SK-N-SH (cell line): ENCODE results near the gene CAPSL.

Experiments used
- CTCF ChIP-seq: fragments of 200-600 bp; sonication (generic); IDR thresholded peaks from 2 replicates; pipeline ENCODE4 v1.6.1; 2017; ENCODE audit warnings: antibody characterized with exemption, mild to moderate bottlenecking, moderate library complexity
- FOXJ3 ChIP-seq: sonication (generic); formaldehyde crosslinking; IDR thresholded peaks from 2 replicates; pipeline ENCODE4 v1.5.1; 2020; ENCODE audit warnings: mild to moderate bottlenecking, missing genetic modification reagents
- GATA2 ChIP-seq: sonication (generic); formaldehyde crosslinking; IDR thresholded peaks from 2 replicates; pipeline ENCODE4 v1.5.0; 2020; ENCODE audit warnings: mild to moderate bottlenecking, missing genetic modification reagents
- JUND ChIP-seq: IDR thresholded peaks from 2 replicates; pipeline ENCODE4 v1.4.0; 2012
- MXI1 ChIP-seq: IDR thresholded peaks from 2 replicates; pipeline ENCODE4 v1.6.1; 2012; ENCODE audit warnings: mild to moderate bottlenecking, low read depth, low read length, improper control_type of control experiment
- NRF1 ChIP-seq: IDR thresholded peaks from 2 replicates; pipeline ENCODE4 v1.6.1; 2012; ENCODE audit warnings: low read depth, mild to moderate bottlenecking, low read length
- POLR2AphosphoS5 ChIP-seq: IDR thresholded peaks from 2 replicates; pipeline ENCODE4 v1.6.1; 2012; ENCODE audit warnings: low read depth, low read length
- SMC3 ChIP-seq: IDR thresholded peaks from 2 replicates; pipeline ENCODE4 v1.6.1; 2012; ENCODE audit warnings: low read depth, low read length, improper control_type of control experiment
- USF1 ChIP-seq: IDR thresholded peaks from 2 replicates; pipeline ENCODE4 v1.4.0; 2012; ENCODE audit warnings: low read depth, borderline replicate concordance
- USF2 ChIP-seq: fragments of 150-350 bp; IDR thresholded peaks from 2 replicates; pipeline ENCODE4 v1.6.1; 2017; ENCODE audit warnings: antibody characterized with exemption, low read length, low read depth, borderline replicate concordance
- TF ChIP-seq, protein P1 (sequence below): IDR thresholded peaks from 2 replicates; pipeline ENCODE4; 2012
- TF ChIP-seq, protein P2 (sequence below): IDR thresholded peaks from 2 replicates; pipeline ENCODE4 v1.4.0; 2012; ENCODE audit warnings: low read depth

GRCh38 chr5:35862126-35862525 lies 76.3 kb downstream of the CAPSL start:
- TF ChIP-seq CTCF: no peak
- no peak for TF ChIP-seq NRF1
- TF ChIP-seq MXI1: no peak
- no peak for TF ChIP-seq FOXJ3 (CRISPR knock-in tag)
- no peak for TF ChIP-seq POLR2AphosphoS5
- TF ChIP-seq USF1: no peak
- no peak for TF ChIP-seq SMC3
- TF ChIP-seq, protein P1, sequence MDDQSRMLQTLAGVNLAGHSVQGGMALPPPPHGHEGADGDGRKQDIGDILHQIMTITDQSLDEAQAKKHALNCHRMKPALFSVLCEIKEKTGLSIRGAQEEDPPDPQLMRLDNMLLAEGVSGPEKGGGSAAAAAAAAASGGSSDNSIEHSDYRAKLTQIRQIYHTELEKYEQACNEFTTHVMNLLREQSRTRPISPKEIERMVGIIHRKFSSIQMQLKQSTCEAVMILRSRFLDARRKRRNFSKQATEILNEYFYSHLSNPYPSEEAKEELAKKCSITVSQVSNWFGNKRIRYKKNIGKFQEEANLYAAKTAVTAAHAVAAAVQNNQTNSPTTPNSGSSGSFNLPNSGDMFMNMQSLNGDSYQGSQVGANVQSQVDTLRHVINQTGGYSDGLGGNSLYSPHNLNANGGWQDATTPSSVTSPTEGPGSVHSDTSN: no peak
- TF ChIP-seq, protein P2, sequence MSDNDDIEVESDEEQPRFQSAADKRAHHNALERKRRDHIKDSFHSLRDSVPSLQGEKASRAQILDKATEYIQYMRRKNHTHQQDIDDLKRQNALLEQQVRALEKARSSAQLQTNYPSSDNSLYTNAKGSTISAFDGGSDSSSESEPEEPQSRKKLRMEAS: no peak
- TF ChIP-seq USF2: no peak
- no peak for TF ChIP-seq JUND
- no peak for TF ChIP-seq GATA2 (CRISPR knock-in tag)
